Caki2 (cell line): ENCODE data around the gene SLC41A3. TPM values are rescaled to one million over a fixed set of nuclear protein-coding genes. Genes with fewer than 3 reads are reported as not detected.
A peak's percentile ranks its signal among the peaks of the same experiment; 100 is the strongest.

Source experiments
- DNase-seq: peaks from one replicate; pipeline ENCODE4 v3.0.0-alpha.2; 2015; ENCODE audit warnings: low read depth
- in situ Hi-C: cut with HindIII; loops from 2 replicates; pipeline ENCODE4 v1.10.0; 2016; ENCODE audit warnings: low sequenced_read_pairs, low pct_unique_long_range_greater_than_20kb, mixed read lengths
- total RNA-seq: library from RNA; depleted of rRNA; stranded (reverse); fragments of >200 nt; shearing (Covaris generic); gene quantifications from 2 replicates; pipeline ENCODE4 v1.2.3, GENCODE V29; 2014; ENCODE audit warnings: low replicate concordance; rRNA removed

Gene SLC41A3
- 37.2 and 49.5 TPM in 2 replicates for total RNA-seq

- in situ Hi-C loops, result no loop called here
- DNase-seq, result peak; percentile 71
These were observed at the start of gene SLC41A3 for GRCh38 chr3:126083913-126084767. TSS of gene SLC41A3 (minus strand) at chr3:126084124. CDS start at chr3:126068219, 15,905 bp downstream.

- in situ Hi-C loops, result no loop called here
These were observed 49.7 kb upstream of the SLC41A3 start for GRCh38 chr3:126133606-126134005.

GRCh38 chr3:126132751-126133511, 49.0 kb upstream of the SLC41A3 start:
- in situ Hi-C loops, result no loop called here
- DNase-seq, result no peak

More at GRCh38 chr3:126133606-126134005, 49.7 kb upstream of the SLC41A3 start:
- no peak for DNase-seq

GRCh38 chr3:126131881-126132750, 48.2 kb upstream of the SLC41A3 start:
- no peak for DNase-seq
- in situ Hi-C loops, result no loop called here

GRCh38 chr3:126130981-126131745, 47.2 kb upstream of the SLC41A3 start:
- in situ Hi-C loops, result no loop called here
- no peak for DNase-seq

- no peak for DNase-seq
- in situ Hi-C loops, result no loop called here
These were observed 46.3 kb upstream of the SLC41A3 start for GRCh38 chr3:126130081-126130855.

GRCh38 chr3:126129398-126129891, 45.5 kb upstream of the SLC41A3 start:
- DNase-seq, result no peak
- in situ Hi-C loops, result no loop called here

GRCh38 chr3:126128504-126129397, 44.8 kb upstream of the SLC41A3 start:
- in situ Hi-C loops, result no loop called here
- no peak for DNase-seq

GRCh38 chr3:126127904-126128303, 44.0 kb upstream of the SLC41A3 start:
- in situ Hi-C loops, result no loop called here
- no peak for DNase-seq

- in situ Hi-C loops, result no loop called here
- no peak for DNase-seq
These were observed 43.5 kb upstream of the SLC41A3 start for GRCh38 chr3:126127452-126127851.

- DNase-seq, result no peak
- in situ Hi-C loops, result no loop called here
These were observed 43.0 kb upstream of the SLC41A3 start for GRCh38 chr3:126126811-126127431.

- in situ Hi-C loops, result no loop called here
- DNase-seq, result no peak
These were observed 42.4 kb upstream of the SLC41A3 start for GRCh38 chr3:126126286-126126685.

GRCh38 chr3:126125781-126126251, 41.9 kb upstream of the SLC41A3 start:
- no peak for DNase-seq
- in situ Hi-C loops, result no loop called here

GRCh38 chr3:126125341-126125740, 41.4 kb upstream of the SLC41A3 start:
- no peak for DNase-seq
- in situ Hi-C loops, result no loop called here

- in situ Hi-C loops, result no loop called here
- no peak for DNase-seq
These were observed 41.0 kb upstream of the SLC41A3 start for GRCh38 chr3:126124896-126125295.
